GM12874 (cell line): ENCODE results near the gene INSYN2B.

Experiments used
- TF ChIP-seq, protein P1 (sequence below): IDR thresholded peaks from 2 replicates; pipeline ENCODE4 v1.5.1; 2011; ENCODE audit warnings: low read depth, mild to moderate bottlenecking, control low read depth, low read length, moderate library complexity; ENCODE audit not compliant: insufficient read depth

The INSYN2B gene

GRCh38 chr5:169958278-169958677, 22.0 kb downstream of the INSYN2B start:
- TF ChIP-seq, protein P1, sequence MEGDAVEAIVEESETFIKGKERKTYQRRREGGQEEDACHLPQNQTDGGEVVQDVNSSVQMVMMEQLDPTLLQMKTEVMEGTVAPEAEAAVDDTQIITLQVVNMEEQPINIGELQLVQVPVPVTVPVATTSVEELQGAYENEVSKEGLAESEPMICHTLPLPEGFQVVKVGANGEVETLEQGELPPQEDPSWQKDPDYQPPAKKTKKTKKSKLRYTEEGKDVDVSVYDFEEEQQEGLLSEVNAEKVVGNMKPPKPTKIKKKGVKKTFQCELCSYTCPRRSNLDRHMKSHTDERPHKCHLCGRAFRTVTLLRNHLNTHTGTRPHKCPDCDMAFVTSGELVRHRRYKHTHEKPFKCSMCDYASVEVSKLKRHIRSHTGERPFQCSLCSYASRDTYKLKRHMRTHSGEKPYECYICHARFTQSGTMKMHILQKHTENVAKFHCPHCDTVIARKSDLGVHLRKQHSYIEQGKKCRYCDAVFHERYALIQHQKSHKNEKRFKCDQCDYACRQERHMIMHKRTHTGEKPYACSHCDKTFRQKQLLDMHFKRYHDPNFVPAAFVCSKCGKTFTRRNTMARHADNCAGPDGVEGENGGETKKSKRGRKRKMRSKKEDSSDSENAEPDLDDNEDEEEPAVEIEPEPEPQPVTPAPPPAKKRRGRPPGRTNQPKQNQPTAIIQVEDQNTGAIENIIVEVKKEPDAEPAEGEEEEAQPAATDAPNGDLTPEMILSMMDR, result no peak

- TF ChIP-seq, protein P1, result no peak
These were observed 23.5 kb downstream of the INSYN2B start for GRCh38 chr5:169956756-169957155.

DNA sequence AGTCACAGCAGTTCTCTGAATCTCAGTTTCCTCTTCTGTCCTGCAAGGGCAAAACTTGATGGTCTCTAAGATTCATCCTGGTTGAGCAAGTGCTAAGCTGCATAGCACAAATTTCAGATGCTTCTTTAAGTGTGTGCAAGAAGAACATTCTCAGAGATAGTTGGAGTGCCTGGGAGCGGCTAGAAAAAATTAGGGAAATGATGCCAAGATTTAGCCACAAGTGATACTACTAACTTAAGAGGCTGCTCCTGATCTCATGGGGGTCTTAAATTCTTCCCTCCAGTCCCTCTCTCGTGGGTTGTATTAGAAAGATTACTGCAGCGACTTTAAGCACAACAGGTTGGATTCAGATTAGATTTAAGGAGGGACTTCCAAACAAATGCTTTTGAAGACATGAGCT, 24.2 kb downstream of the INSYN2B start:
- TF ChIP-seq, protein P1, result no peak

GRCh38 chr5:169954786-169955185, 25.5 kb downstream of the INSYN2B start:
- TF ChIP-seq, protein P1, result no peak

- TF ChIP-seq, protein P1, result no peak
These were observed 30.0 kb downstream of the INSYN2B start for GRCh38 chr5:169950333-169950732.

- TF ChIP-seq, protein P1, result no peak
These were observed 33.5 kb downstream of the INSYN2B start for GRCh38 chr5:169946743-169947295.

DNA sequence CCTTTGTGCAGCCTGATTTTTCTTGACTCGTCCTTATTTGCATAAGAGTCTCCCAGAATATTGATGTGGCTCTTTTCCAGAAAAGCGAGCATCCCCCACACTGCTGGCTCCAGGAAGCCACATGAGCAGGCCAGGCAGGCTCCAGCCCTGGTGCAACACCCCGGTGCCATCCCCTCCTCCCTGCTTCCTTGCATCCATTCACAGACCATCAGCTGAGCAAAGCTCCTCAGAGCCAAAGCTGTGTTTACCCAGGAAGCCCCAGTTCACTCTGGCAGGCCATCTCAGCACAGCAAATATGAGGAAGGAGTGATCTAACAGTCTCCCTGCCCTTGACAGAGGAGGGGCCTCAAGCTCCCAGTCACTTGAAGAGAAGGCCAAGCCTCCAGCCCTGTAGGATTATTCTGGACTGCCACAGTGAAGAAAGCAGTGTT, 34.4 kb downstream of the INSYN2B start:
- TF ChIP-seq, protein P1, result no peak
